ENCODE results near the gene CRTC3. TPM values are rescaled to one million over a fixed set of nuclear protein-coding genes. Genes with fewer than 3 reads are reported as not detected.

Gene CRTC3
- total and polyA plus RNA-seq, 2 of the 4 experiments (the other 2 are of a cell fraction) = 4.7 to 14.8 TPM

DNA sequence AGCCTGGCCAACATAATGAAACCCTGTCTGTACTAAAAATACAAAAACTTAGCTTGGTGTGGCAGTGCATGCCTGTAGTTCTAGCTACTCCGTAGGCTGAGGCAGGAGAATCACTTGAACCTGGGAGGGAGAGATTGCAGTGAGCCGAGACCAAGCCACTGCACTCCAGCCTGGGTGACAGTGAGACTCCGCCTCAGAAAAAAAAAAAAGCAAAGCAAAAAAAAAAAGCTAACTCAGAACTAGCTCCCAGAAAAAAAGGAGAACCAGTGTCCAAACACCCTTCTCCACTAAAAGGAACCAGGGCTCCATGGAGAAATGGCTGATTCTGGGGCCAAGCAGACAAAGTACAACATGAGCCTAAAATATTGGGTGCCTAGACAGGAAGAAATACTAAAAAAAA, 16.7 kb upstream of the CRTC3 start:
- BruUV-seq (replicated peaks) = no TSS peak
- H3K4me3 ChIP-seq (ENCODE audit: insufficient read depth, low read depth, low read length) = no peak overlapping the region
- no peak overlapping the region for H3K27ac ChIP-seq (ENCODE audit: insufficient read depth, low read length)
- no peaks in the 10 kb centered on the region for H3K4me1 ChIP-seq (ENCODE audit: control insufficient read depth, insufficient read depth, low read length)
- no peak overlapping the region for H4K5ac ChIP-seq (ENCODE audit: low read depth, low read length)
- H3K14ac ChIP-seq (replicated peaks; ENCODE audit: low read depth, low read length) = no peak overlapping the region
- H3K27me3 ChIP-seq (ENCODE audit: control insufficient read depth, insufficient read depth, low read length) = no peaks in the 10 kb centered on the region
- no peak overlapping the region for H2BK5ac ChIP-seq (ENCODE audit: low read depth, low read length, poor library complexity, severe bottlenecking)
- H2AK9ac ChIP-seq (replicated peaks; ENCODE audit: low read depth, low read length, poor library complexity) = no peak overlapping the region
- in situ Hi-C loops (cut with MboI; ENCODE audit: low sequenced_read_pairs) (no loop called here), intact Hi-C loops (cut with micrococcal nuclease) (no loop called here), dilution Hi-C loops (cut with HindIII; ENCODE audit: low sequenced_read_pairs, unreplicated experiment) (no loop called here)
- H3K36me3 ChIP-seq (ENCODE audit: control insufficient read depth, insufficient read depth, low read length) = no peaks in the 10 kb centered on the region
- no peak overlapping the region for H4K8ac ChIP-seq (ENCODE audit: low read depth in 2 of 2, low read length in 2 of 2)
- WGBS, 2 experiments (ENCODE audit: extremely low coverage in 2 of 2, insufficient read length in 1 of 2) = no CpG with 5 or more reads among the region's 3 CpGs
- H2BK20ac ChIP-seq (ENCODE audit: low read depth, low read length) = no peak overlapping the region
- H3K23ac ChIP-seq (ENCODE audit: low read depth, low read length) = no peak overlapping the region
- ATAC-seq (ENCODE audit: low read depth) = no peak
- H4K91ac ChIP-seq (ENCODE audit: insufficient read depth, low read depth, low read length) = no peak overlapping the region
- CTCF ChIA-PET = no interaction called here
- no peak overlapping the region for H2AFZ ChIP-seq (replicated peaks; ENCODE audit: low read length, poor library complexity)
- H3K18ac ChIP-seq (ENCODE audit: low read depth, low read length) = no peak overlapping the region
- TF ChIP-seq BHLHE40 (IDR thresholded peaks at IDR 0.05; ENCODE audit: low read depth, low read length) (no peak), MAFK (IDR thresholded peaks at IDR 0.05; ENCODE audit: low read depth, low read length) (no peak), USF2 (IDR thresholded peaks at IDR 0.05; ENCODE audit: low read depth, low read length) (no peak), RCOR1 (IDR thresholded peaks at IDR 0.05; ENCODE audit: insufficient replicate concordance, low read length) (no peak), CEBPB (IDR thresholded peaks at IDR 0.05; ENCODE audit: low read depth, low read length) (no peak), NFE2L2 (IDR thresholded peaks at IDR 0.05; ENCODE audit: low read depth, low read length) (no peak)
- TF ChIP-seq, protein P1, sequence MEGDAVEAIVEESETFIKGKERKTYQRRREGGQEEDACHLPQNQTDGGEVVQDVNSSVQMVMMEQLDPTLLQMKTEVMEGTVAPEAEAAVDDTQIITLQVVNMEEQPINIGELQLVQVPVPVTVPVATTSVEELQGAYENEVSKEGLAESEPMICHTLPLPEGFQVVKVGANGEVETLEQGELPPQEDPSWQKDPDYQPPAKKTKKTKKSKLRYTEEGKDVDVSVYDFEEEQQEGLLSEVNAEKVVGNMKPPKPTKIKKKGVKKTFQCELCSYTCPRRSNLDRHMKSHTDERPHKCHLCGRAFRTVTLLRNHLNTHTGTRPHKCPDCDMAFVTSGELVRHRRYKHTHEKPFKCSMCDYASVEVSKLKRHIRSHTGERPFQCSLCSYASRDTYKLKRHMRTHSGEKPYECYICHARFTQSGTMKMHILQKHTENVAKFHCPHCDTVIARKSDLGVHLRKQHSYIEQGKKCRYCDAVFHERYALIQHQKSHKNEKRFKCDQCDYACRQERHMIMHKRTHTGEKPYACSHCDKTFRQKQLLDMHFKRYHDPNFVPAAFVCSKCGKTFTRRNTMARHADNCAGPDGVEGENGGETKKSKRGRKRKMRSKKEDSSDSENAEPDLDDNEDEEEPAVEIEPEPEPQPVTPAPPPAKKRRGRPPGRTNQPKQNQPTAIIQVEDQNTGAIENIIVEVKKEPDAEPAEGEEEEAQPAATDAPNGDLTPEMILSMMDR (conservative IDR thresholded peaks at IDR 0.05; ENCODE audit: low read depth, low read length) = no peak
- DNase-seq = no peak
- no peaks in the 10 kb centered on the region for H4K20me1 ChIP-seq (ENCODE audit: insufficient read depth, low read length)
- H2BK15ac ChIP-seq (ENCODE audit: low read depth, low read length) = no peak overlapping the region
- no peak overlapping the region for H3K4me2 ChIP-seq (ENCODE audit: low read depth, low read length)
- H2AK5ac ChIP-seq (ENCODE audit: low read depth, low read length) = no peak overlapping the region
- no peak overlapping the region for H3K9ac ChIP-seq (ENCODE audit: low read depth, low read length)
- POLR2A ChIA-PET (ENCODE audit: unreplicated experiment) = no interaction called here
- H3K9me1 ChIP-seq (ENCODE audit: insufficient read depth, low read length) = no peaks in the 10 kb centered on the region
- no peak overlapping the region for H2BK120ac ChIP-seq (ENCODE audit: low read depth, low read length)
- no peaks in the 10 kb centered on the region for H3K79me1 ChIP-seq (ENCODE audit: low read depth in 1 of 2, low read length in 2 of 2)
- H3K4ac ChIP-seq (ENCODE audit: low read depth, low read length) = no peak overlapping the region
- H3K56ac ChIP-seq (ENCODE audit: extremely low read depth, insufficient read depth, low read length) = no peak overlapping the region
- no peaks in the 10 kb centered on the region for H3K9me3 ChIP-seq (ENCODE audit: control insufficient read depth, insufficient read depth, low read length)
